ENCODE measurements around the gene SYNPO2.

- TF ChIP-seq CTCF (IDR thresholded peaks at IDR 0.05 in 4 of 5, conservative IDR thresholded peaks at IDR 0.05 in 1 of 5) (no peak), POLR2A (IDR thresholded peaks at IDR 0.05) (no peak)
Measured at GRCh38 chr4:118941149-118941548, 52.5 kb downstream of the SYNPO2 start.

Measured in gastrocnemius medialis (tissue), 4 donors.